ENCODE data around the gene SNAPC1.
A peak's percentile ranks its signal among the peaks of the same experiment; 100 is the strongest.

Gene SNAPC1

GRCh38 chr14:61780125-61780524 is 17.9 kb downstream of the SNAPC1 start:
- H3K27ac ChIP-seq, result no peak overlapping the region
- TF ChIP-seq CTCF (conservative IDR thresholded peaks at IDR 0.05), result no peak

- peak overlapping the region; percentile 33; the same call in 1 of the 2 replicates for H3K27ac ChIP-seq
- TF ChIP-seq CTCF (conservative IDR thresholded peaks at IDR 0.05), result no peak
These were observed 35.1 kb downstream of the SNAPC1 start for GRCh38 chr14:61797309-61797708.

- no peak for TF ChIP-seq CTCF (conservative IDR thresholded peaks at IDR 0.05)
These were observed 39.9 kb downstream of the SNAPC1 start for GRCh38 chr14:61802010-61802568.

GRCh38 chr14:61803755-61804154 is 41.5 kb downstream of the SNAPC1 start:
- H3K27ac ChIP-seq, result no peak overlapping the region
- no peak for TF ChIP-seq CTCF (conservative IDR thresholded peaks at IDR 0.05)

More at GRCh38 chr14:61802010-61802568, 39.9 kb downstream of the SNAPC1 start:
- H3K27ac ChIP-seq, result no peak overlapping the region

- no peak for TF ChIP-seq CTCF (conservative IDR thresholded peaks at IDR 0.05)
- no peak overlapping the region for H3K27ac ChIP-seq
These were observed 43.2 kb downstream of the SNAPC1 start for GRCh38 chr14:61805451-61805850.

- no peak for TF ChIP-seq CTCF (conservative IDR thresholded peaks at IDR 0.05)
- no peak overlapping the region for H3K27ac ChIP-seq
These were observed 49.7 kb downstream of the SNAPC1 start for GRCh38 chr14:61811882-61812346.

GRCh38 chr14:61812347-61813095 is 50.3 kb downstream of the SNAPC1 start, which contains the start of gene SYT16:
Gene SYT16, plus strand, starts transcription at chr14:61812703.
- no peak within 1 kb of the TSS; the same call in 1 of the 2 replicates for H3K27ac ChIP-seq
- TF ChIP-seq CTCF (conservative IDR thresholded peaks at IDR 0.05), result no peak

All from VCaP (cell line).